MCF 10A (cell line): Measurements from ENCODE around the gene PFKFB4. TPM values are rescaled to one million over a fixed set of nuclear protein-coding genes. Genes with fewer than 3 reads are reported as not detected.

ENCODE experiments used
- BruUV-seq: library from RNA; stranded (reverse); fragments of 400-500 nt; replicated peaks from 2 replicates; lab custom pipeline; 2021; lab: Mats Ljungman, UMichigan
- CTCF ChIA-PET: fragments of 300-600 bp; sonication (Branson Sonifier 250); formaldehyde crosslinking; extraction: SDS; loops from one replicate; lab custom pipeline; 2021; ENCODE audit warnings: antibody characterized with exemption, inconsistent platforms; lab: Yijun Ruan, JAX
- POLR2A ChIA-PET: fragments of 300-600, 350-650 bp; sonication (Branson Sonifier 250); formaldehyde crosslinking; extraction: SDS; loops from one replicate; lab custom pipeline; 2020; ENCODE audit warnings: antibody characterized with exemption, inconsistent platforms; lab: Yijun Ruan, JAX
- DNase-seq: peaks from one replicate; pipeline ENCODE4 v3.0.0-alpha.2; 2018; ENCODE audit not compliant: unreplicated experiment
- H3K27ac Mint-ChIP-seq: one replicate; pipeline ENCODE4 v1.8.0; 2022; ENCODE audit warnings: mild to moderate bottlenecking, low read depth, mixed read lengths; ENCODE audit not compliant: unreplicated experiment
- H3K27me3 Mint-ChIP-seq: one replicate; pipeline ENCODE4 v1.8.0; 2022; ENCODE audit warnings: mixed read lengths; ENCODE audit not compliant: insufficient read depth, unreplicated experiment
- H3K36me3 Mint-ChIP-seq: one replicate; pipeline ENCODE4 v1.8.0; 2022; ENCODE audit warnings: mild to moderate bottlenecking, moderate library complexity, mixed read lengths; ENCODE audit not compliant: insufficient read depth, unreplicated experiment
- H3K4me1 Mint-ChIP-seq: one replicate; pipeline ENCODE4 v1.8.0; 2022; ENCODE audit warnings: mixed read lengths; ENCODE audit not compliant: insufficient read depth, unreplicated experiment
- H3K4me3 Mint-ChIP-seq: one replicate; pipeline ENCODE4 v1.8.0; 2022; ENCODE audit warnings: mild to moderate bottlenecking, moderate library complexity, mixed read lengths; ENCODE audit not compliant: unreplicated experiment
- H3K9me3 Mint-ChIP-seq: one replicate; pipeline ENCODE4 v1.8.0; 2022; ENCODE audit warnings: mixed read lengths; ENCODE audit not compliant: unreplicated experiment
- CTCF ChIP-seq: fragments of 200-600 bp; IDR thresholded peaks from one replicate; pipeline ENCODE4 v1.8.0; 2022; ENCODE audit warnings: antibody characterized with exemption, mild to moderate bottlenecking; ENCODE audit not compliant: unreplicated experiment
- intact Hi-C: fragments of 100-400 bp; cut with micrococcal nuclease; formaldehyde crosslinking; loops from 2 replicates; pipeline ENCODE4 v1.14.1; 2022
- total RNA-seq: library from RNA; stranded (reverse); gene quantifications from 2 replicates; pipeline ENCODE4 v1.2.3, GENCODE V29; 2022

PFKFB4 gene
- total RNA-seq, 1 experiment from 2014 or later: 4.6 TPM

GRCh38 chr3:48561045-48561736 lies 4.6 kb upstream of the PFKFB4 start:
- CTCF ChIA-PET: interaction anchor here (0.5 to 1.1 kb wide), 5 partner anchors 14 to 747 kb away, joined by 3 read pairs; no protein-coding TSS in a partner anchor
- no peak overlapping the region for H3K4me3 Mint-ChIP-seq
- BruUV-seq: no TSS peak
- intact Hi-C loops: no loop called here
- peaks cover 6% of the 10 kb centered on the region for H3K36me3 Mint-ChIP-seq
- TF ChIP-seq CTCF: no peak
- no peaks in the 10 kb centered on the region for H3K27me3 Mint-ChIP-seq
- no peak overlapping the region for H3K27ac Mint-ChIP-seq
- H3K9me3 Mint-ChIP-seq: no peaks in the 10 kb centered on the region
- POLR2A ChIA-PET: interaction anchor here (1.1 to 7.2 kb wide), 4 partner anchors 38 to 102 kb away, joined by 3 to 64 read pairs (median 5); partner anchors contain the start of genes CELSR3 and SLC26A6
- peaks cover 37% of the 10 kb centered on the region for H3K4me1 Mint-ChIP-seq
- DNase-seq: peak; percentile 27

GRCh38 chr3:48560648-48561018 lies 4.0 kb upstream of the PFKFB4 start:
- no peak for TF ChIP-seq CTCF
- no peak for DNase-seq
- ChIA-PET CTCF (interaction anchor here (0.5 to 1.1 kb wide), 5 partner anchors 15 to 746 kb away, joined by 3 read pairs; no protein-coding TSS in a partner anchor), POLR2A (interaction anchor here (0.9 to 7.2 kb wide), 4 partner anchors 39 to 102 kb away, joined by 3 to 64 read pairs (median 4); partner anchors contain the start of genes CELSR3 and SLC26A6)
- H3K4me1 Mint-ChIP-seq: peaks cover 32% of the 10 kb centered on the region
- H3K27me3 Mint-ChIP-seq: no peaks in the 10 kb centered on the region
- H3K4me3 Mint-ChIP-seq: no peak overlapping the region
- no peaks in the 10 kb centered on the region for H3K9me3 Mint-ChIP-seq
- BruUV-seq: no TSS peak
- H3K36me3 Mint-ChIP-seq: peaks cover 6% of the 10 kb centered on the region
- no peak overlapping the region for H3K27ac Mint-ChIP-seq
- intact Hi-C loops: no loop called here

- Mint-ChIP-seq H3K27me3 (no peaks in the 10 kb centered on the region), H3K36me3 (peaks cover 1% of the 10 kb centered on the region), H3K9me3 (no peaks in the 10 kb centered on the region), H3K4me3 (peak overlapping the region; percentile 41), H3K4me1 (peaks cover 20% of the 10 kb centered on the region), H3K27ac (peak overlapping the region; percentile 41)
- POLR2A ChIA-PET: interaction anchor here (0.6 to 7.2 kb wide), 14 partner anchors 37 to 368 kb away, joined by 3 to 64 read pairs (median 4); partner anchors contain the start of genes ATRIP, CCDC51, CELSR3 and PLXNB1
- intact Hi-C loops: loop anchor here (1.0 to 10.0 kb wide), 3 partner anchors 51 to 126 kb away; partner anchors contain the start of genes NCKIPSD, SLC26A6 and UQCRC1
- no peak for TF ChIP-seq CTCF
- CTCF ChIA-PET: interaction anchor here (0.5 to 2.6 kb wide), 33 partner anchors 9 to 640 kb away, joined by 3 to 12 read pairs (median 3); partner anchors contain the start of genes CCDC51, SLC26A6, TMA7 and TMEM89
- no TSS peak for BruUV-seq
- DNase-seq: no peak
Measured at GRCh38 chr3:48558493-48559134, 2.0 kb upstream of the PFKFB4 start.
